ENCODE measurements around the gene MAP3K5. TPM values are rescaled to one million over a fixed set of nuclear protein-coding genes. Genes with fewer than 3 reads are reported as not detected.
A peak's percentile ranks its signal among the peaks of the same experiment; 100 is the strongest.

The MAP3K5 gene
- total and polyA plus RNA-seq, 2 donors (not counting 1 experiment from before 2014, with no cell fraction given), result 10.9 to 62.6 TPM

- H3K4me3 ChIP-seq (replicated peaks in 1 of 4; ENCODE audit: control extremely low read depth in 1 of 4, insufficient read depth in 1 of 4, low read depth in 3 of 4, low read length in 4 of 4), result no peak overlapping the region
- H3K9ac ChIP-seq (ENCODE audit: insufficient read depth, low read length), result no peak overlapping the region
- peaks cover 2% of the 10 kb centered on the region for H3K4me1 ChIP-seq (ENCODE audit: control insufficient read depth, extremely low read depth, insufficient read depth, low read length)
- no peaks in the 10 kb centered on the region for H3K36me3 ChIP-seq (ENCODE audit: control insufficient read depth, insufficient read depth, low read length)
- H3K9me3 ChIP-seq (ENCODE audit: control insufficient read depth, insufficient read depth, low read depth, low read length), result no peaks in the 10 kb centered on the region
- no peak overlapping the region for H3K27ac ChIP-seq (ENCODE audit: insufficient read depth, low read length)
- H3K27me3 ChIP-seq (ENCODE audit: control insufficient read depth, insufficient read depth, low read length), result no peaks in the 10 kb centered on the region
- TF ChIP-seq EZH2 (IDR thresholded peaks at IDR 0.05; ENCODE audit: low read length, missing control alignments) (no peak), CTCF (conservative IDR thresholded peaks at IDR 0.05 in 1 of 2, IDR thresholded peaks at IDR 0.05 in 1 of 2; ENCODE audit: low read depth in 1 of 2, low read length in 2 of 2) (no peak)
- DNase-seq (ENCODE audit: low read depth in 2 of 2), result no peak
- H2AFZ ChIP-seq (ENCODE audit: low read length), result no peak overlapping the region
- no peaks in the 10 kb centered on the region for H3K79me2 ChIP-seq (ENCODE audit: control insufficient read depth, insufficient read depth, low read length)
- no peak overlapping the region for H3K4me2 ChIP-seq (ENCODE audit: extremely low read depth, insufficient read depth, low read length)
- H4K20me1 ChIP-seq (ENCODE audit: control insufficient read depth, extremely low read depth, insufficient read depth, low read length), result no peaks in the 10 kb centered on the region
Measured at GRCh38 chr6:136553166-136553787, 239.0 kb downstream of the MAP3K5 start.

GRCh38 chr6:136552054-136552453 lies 240.2 kb downstream of the MAP3K5 start:
- no peaks in the 10 kb centered on the region for H3K27me3 ChIP-seq (ENCODE audit: control insufficient read depth, insufficient read depth, low read length)
- no peak for DNase-seq (ENCODE audit: low read depth in 2 of 2)
- no peaks in the 10 kb centered on the region for H3K79me2 ChIP-seq (ENCODE audit: control insufficient read depth, insufficient read depth, low read length)
- H3K4me2 ChIP-seq (ENCODE audit: extremely low read depth, insufficient read depth, low read length), result no peak overlapping the region
- H3K36me3 ChIP-seq (ENCODE audit: control insufficient read depth, insufficient read depth, low read length), result no peaks in the 10 kb centered on the region
- H3K9me3 ChIP-seq (ENCODE audit: control insufficient read depth, insufficient read depth, low read depth, low read length), result no peaks in the 10 kb centered on the region
- no peak overlapping the region for H2AFZ ChIP-seq (ENCODE audit: low read length)
- no peak overlapping the region for H3K4me3 ChIP-seq (replicated peaks in 1 of 4; ENCODE audit: control extremely low read depth in 1 of 4, insufficient read depth in 1 of 4, low read depth in 3 of 4, low read length in 4 of 4)
- H3K9ac ChIP-seq (ENCODE audit: insufficient read depth, low read length), result no peak overlapping the region
- TF ChIP-seq EZH2 (IDR thresholded peaks at IDR 0.05; ENCODE audit: low read length, missing control alignments) (no peak), CTCF (conservative IDR thresholded peaks at IDR 0.05 in 1 of 2, IDR thresholded peaks at IDR 0.05 in 1 of 2; ENCODE audit: low read depth in 1 of 2, low read length in 2 of 2) (no peak)
- H3K27ac ChIP-seq (ENCODE audit: insufficient read depth, low read length), result no peak overlapping the region
- no peaks in the 10 kb centered on the region for H4K20me1 ChIP-seq (ENCODE audit: control insufficient read depth, extremely low read depth, insufficient read depth, low read length)
- peaks cover 2% of the 10 kb centered on the region for H3K4me1 ChIP-seq (ENCODE audit: control insufficient read depth, extremely low read depth, insufficient read depth, low read length)

- H2AFZ ChIP-seq (ENCODE audit: low read length), result no peak overlapping the region
- H3K4me3 ChIP-seq (replicated peaks in 1 of 4; ENCODE audit: control extremely low read depth in 1 of 4, insufficient read depth in 1 of 4, low read depth in 3 of 4, low read length in 4 of 4), result peak overlapping the region in 2 of 4 experiments; percentile 51 to 70
- no peaks in the 10 kb centered on the region for H4K20me1 ChIP-seq (ENCODE audit: control insufficient read depth, extremely low read depth, insufficient read depth, low read length)
- H3K4me1 ChIP-seq (ENCODE audit: control insufficient read depth, extremely low read depth, insufficient read depth, low read length), result peaks cover 2% of the 10 kb centered on the region
- no peaks in the 10 kb centered on the region for H3K79me2 ChIP-seq (ENCODE audit: control insufficient read depth, insufficient read depth, low read length)
- TF ChIP-seq EZH2 (IDR thresholded peaks at IDR 0.05; ENCODE audit: low read length, missing control alignments) (no peak), CTCF (conservative IDR thresholded peaks at IDR 0.05 in 1 of 2, IDR thresholded peaks at IDR 0.05 in 1 of 2; ENCODE audit: low read depth in 1 of 2, low read length in 2 of 2) (no peak)
- no peak for DNase-seq (ENCODE audit: low read depth in 2 of 2)
- no peaks in the 10 kb centered on the region for H3K36me3 ChIP-seq (ENCODE audit: control insufficient read depth, insufficient read depth, low read length)
- no peak overlapping the region for H3K27ac ChIP-seq (ENCODE audit: insufficient read depth, low read length)
- H3K9ac ChIP-seq (ENCODE audit: insufficient read depth, low read length), result no peak overlapping the region
- H3K9me3 ChIP-seq (ENCODE audit: control insufficient read depth, insufficient read depth, low read depth, low read length), result no peaks in the 10 kb centered on the region
- H3K4me2 ChIP-seq (ENCODE audit: extremely low read depth, insufficient read depth, low read length), result no peak overlapping the region
- no peaks in the 10 kb centered on the region for H3K27me3 ChIP-seq (ENCODE audit: control insufficient read depth, insufficient read depth, low read length)
Measured at GRCh38 chr6:136551103-136551502, 241.2 kb downstream of the MAP3K5 start.
